Measurements from ENCODE around the gene GPR183. TPM values are rescaled to one million over a fixed set of nuclear protein-coding genes. Genes with fewer than 3 reads are reported as not detected.

GPR183 gene
- total RNA-seq, 4 donors from 2014 or later = 6.0 to 185 (median 41.9) TPM

DNA sequence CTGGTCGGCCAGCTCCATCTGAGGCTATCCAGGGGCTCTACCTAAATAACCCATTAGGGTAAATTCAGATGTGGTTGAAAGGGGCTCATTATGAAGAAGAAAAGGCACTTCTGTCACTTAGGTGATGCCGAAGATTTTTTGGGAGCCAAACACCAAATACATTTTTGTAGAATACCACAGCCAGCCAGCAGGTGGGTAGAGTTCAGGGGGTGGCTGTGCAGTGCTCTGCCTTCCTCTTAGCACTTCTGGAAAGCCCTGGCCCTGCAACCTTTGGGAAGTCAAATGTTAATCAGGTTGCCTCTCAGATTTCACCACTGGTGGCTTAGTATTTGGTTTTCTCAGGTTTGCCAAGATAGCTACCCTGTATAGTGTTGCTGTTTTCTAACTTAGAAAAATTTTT lies 30.5 kb downstream of the GPR183 start:
- TF ChIP-seq, protein P1, sequence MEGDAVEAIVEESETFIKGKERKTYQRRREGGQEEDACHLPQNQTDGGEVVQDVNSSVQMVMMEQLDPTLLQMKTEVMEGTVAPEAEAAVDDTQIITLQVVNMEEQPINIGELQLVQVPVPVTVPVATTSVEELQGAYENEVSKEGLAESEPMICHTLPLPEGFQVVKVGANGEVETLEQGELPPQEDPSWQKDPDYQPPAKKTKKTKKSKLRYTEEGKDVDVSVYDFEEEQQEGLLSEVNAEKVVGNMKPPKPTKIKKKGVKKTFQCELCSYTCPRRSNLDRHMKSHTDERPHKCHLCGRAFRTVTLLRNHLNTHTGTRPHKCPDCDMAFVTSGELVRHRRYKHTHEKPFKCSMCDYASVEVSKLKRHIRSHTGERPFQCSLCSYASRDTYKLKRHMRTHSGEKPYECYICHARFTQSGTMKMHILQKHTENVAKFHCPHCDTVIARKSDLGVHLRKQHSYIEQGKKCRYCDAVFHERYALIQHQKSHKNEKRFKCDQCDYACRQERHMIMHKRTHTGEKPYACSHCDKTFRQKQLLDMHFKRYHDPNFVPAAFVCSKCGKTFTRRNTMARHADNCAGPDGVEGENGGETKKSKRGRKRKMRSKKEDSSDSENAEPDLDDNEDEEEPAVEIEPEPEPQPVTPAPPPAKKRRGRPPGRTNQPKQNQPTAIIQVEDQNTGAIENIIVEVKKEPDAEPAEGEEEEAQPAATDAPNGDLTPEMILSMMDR (IDR thresholded peaks at IDR 0.05; ENCODE audit: low read depth) = no peak

GRCh38 chr13:99275093-99275469 lies 32.1 kb downstream of the GPR183 start:
- TF ChIP-seq, protein P1 (IDR thresholded peaks at IDR 0.05; ENCODE audit: low read depth) = no peak

- TF ChIP-seq, protein P1 (IDR thresholded peaks at IDR 0.05; ENCODE audit: low read depth) = no peak
These were observed 34.1 kb downstream of the GPR183 start for GRCh38 chr13:99273128-99273527.

DNA sequence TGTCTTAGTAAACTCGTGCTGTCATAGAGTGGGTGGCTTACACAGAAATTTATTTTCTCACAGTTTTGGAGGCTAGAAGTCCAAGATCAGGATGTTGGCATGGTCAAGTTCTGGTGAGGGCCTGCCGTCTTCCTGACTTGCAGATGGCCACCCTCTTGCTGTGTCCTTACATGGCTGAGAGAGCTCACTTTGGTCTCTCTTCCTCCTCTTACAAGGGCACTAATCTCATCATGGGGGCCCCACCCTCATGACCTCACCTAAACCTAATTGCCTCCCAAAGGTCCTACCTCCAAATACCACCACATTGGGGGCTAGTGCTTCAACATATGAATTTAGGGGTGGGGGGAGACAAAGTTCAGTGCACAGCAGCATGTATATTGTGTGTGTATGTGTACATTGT lies 34.7 kb downstream of the GPR183 start:
- TF ChIP-seq, protein P1 (IDR thresholded peaks at IDR 0.05; ENCODE audit: low read depth) = no peak

- TF ChIP-seq, protein P1 (IDR thresholded peaks at IDR 0.05; ENCODE audit: low read depth) = no peak
These were observed 36.0 kb downstream of the GPR183 start for GRCh38 chr13:99271249-99271648.

GRCh38 chr13:99270518-99270917 lies 36.7 kb downstream of the GPR183 start:
- TF ChIP-seq, protein P1 (IDR thresholded peaks at IDR 0.05; ENCODE audit: low read depth) = no peak

DNA sequence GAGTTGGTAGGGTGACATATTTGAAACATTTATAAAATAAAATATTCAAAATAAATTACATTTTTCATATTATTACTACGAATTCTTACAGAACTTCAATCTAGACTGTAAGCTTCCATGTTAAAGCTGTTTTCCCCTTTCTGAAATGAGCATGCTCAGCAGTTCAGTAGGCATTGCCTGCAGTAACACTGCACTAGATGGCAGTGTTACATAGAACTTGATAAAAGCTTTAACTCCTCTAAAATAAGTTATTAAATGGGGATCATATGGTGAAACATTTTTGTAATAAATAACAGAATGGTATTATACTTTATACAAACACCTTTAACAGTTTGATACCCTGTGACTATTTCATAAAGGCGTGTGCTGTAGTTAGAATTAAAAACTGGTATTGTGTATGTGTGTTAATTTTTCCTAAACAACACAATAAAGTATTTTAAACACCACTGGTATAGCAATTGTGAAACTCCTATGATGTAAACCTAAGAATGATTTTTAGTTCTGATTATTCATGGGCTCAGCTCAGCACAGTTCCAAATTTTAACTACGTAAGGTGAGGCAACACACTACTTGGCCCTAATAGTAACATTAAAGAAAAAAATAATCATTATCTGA lies 37.5 kb downstream of the GPR183 start:
- TF ChIP-seq, protein P1 (IDR thresholded peaks at IDR 0.05; ENCODE audit: low read depth) = no peak

Measured in subcutaneous adipose tissue (tissue), 4 donors.